OCI-LY1 (cell line): ENCODE data around the gene HPD.

Source experiments
- H2AFZ ChIP-seq: fragments of 200-600 bp; sonication (generic), shearing (Covaris generic); 2 replicates; pipeline ENCODE4 v1.6.0; 2014; ENCODE audit warnings: antibody characterized with exemption, mild to moderate bottlenecking, low read length
- H3F3A ChIP-seq: fragments of 200-600 bp; sonication (generic), shearing (Covaris generic); 2 replicates; pipeline ENCODE4 v1.6.0; 2014; ENCODE audit warnings: mild to moderate bottlenecking, antibody characterized with exemption, low read length, moderate library complexity; ENCODE audit not compliant: insufficient read depth
- H3K27ac ChIP-seq: fragments of 200-600 bp; sonication (generic); 2 replicates; pipeline ENCODE4 v1.5.1; 2014; ENCODE audit warnings: low read length, mixed run types, mild to moderate bottlenecking, low read depth; ENCODE audit not compliant: poor library complexity, severe bottlenecking
- H3K27me3 ChIP-seq: fragments of 200-600 bp; sonication (generic); 2 replicates; pipeline ENCODE4 v1.6.0; 2014; ENCODE audit warnings: antibody characterized with exemption, mild to moderate bottlenecking, low read length, moderate library complexity; ENCODE audit not compliant: insufficient read depth
- H3K36me3 ChIP-seq: fragments of 200-600 bp; sonication (generic); 2 replicates; pipeline ENCODE4 v1.6.1; 2014; ENCODE audit warnings: mild to moderate bottlenecking, antibody characterized with exemption, low read length, moderate library complexity, mixed read lengths; ENCODE audit not compliant: insufficient read depth
- H3K4me1 ChIP-seq: fragments of 200-600 bp; sonication (generic); 2 replicates; pipeline ENCODE4 v1.5.1; 2014; ENCODE audit warnings: mild to moderate bottlenecking, low read length, moderate library complexity; ENCODE audit not compliant: insufficient read depth, severe bottlenecking
- H3K4me2 ChIP-seq: fragments of 200-600 bp; sonication (generic), shearing (Covaris generic); 2 replicates; pipeline ENCODE4 v1.6.1; 2014; ENCODE audit warnings: low read length
- H3K4me3 ChIP-seq: fragments of 200-600 bp; sonication (generic); 2 replicates; pipeline ENCODE4 v1.5.1; 2014; ENCODE audit warnings: low read length, low read depth, mild to moderate bottlenecking, mixed read lengths; ENCODE audit not compliant: poor library complexity, severe bottlenecking
- H3K79me2 ChIP-seq: fragments of 200-600 bp; shearing (Covaris generic); 2 replicates; pipeline ENCODE4 v1.6.1; 2016; ENCODE audit warnings: mixed run types, low read length, mixed read lengths; ENCODE audit not compliant: insufficient read depth
- H3K9ac ChIP-seq: fragments of 200-600 bp; sonication (generic), shearing (Covaris generic); 2 replicates; pipeline ENCODE4 v1.6.1; 2014; ENCODE audit warnings: mild to moderate bottlenecking, low read length, mixed read lengths
- H3K9me2 ChIP-seq: fragments of 200-600 bp; sonication (generic), shearing (Covaris generic); 2 replicates; pipeline ENCODE4 v1.6.1; 2014; ENCODE audit warnings: low read depth, mild to moderate bottlenecking, low read length, mixed read lengths
- H3K9me3 ChIP-seq: fragments of 200-600 bp; shearing (Covaris generic); 2 replicates; pipeline ENCODE4 v1.6.1; 2014; ENCODE audit warnings: low read length, mixed read lengths
- H4K20me1 ChIP-seq: fragments of 200-600 bp; sonication (generic), shearing (Covaris generic); 2 replicates; pipeline ENCODE4 v1.6.0; 2016; ENCODE audit warnings: mild to moderate bottlenecking, low read length; ENCODE audit not compliant: insufficient read depth
- CTCF ChIP-seq: fragments of 200-600 bp; sonication (generic), shearing (Covaris generic); IDR thresholded peaks from 2 replicates; pipeline ENCODE4 v1.5.1; 2017; ENCODE audit warnings: mild to moderate bottlenecking, antibody characterized with exemption, low read length, moderate library complexity, mixed read lengths
- EZH2 ChIP-seq: fragments of 200-600 bp; sonication (generic), shearing (Covaris generic); IDR thresholded peaks from 2 replicates; pipeline ENCODE4 v1.8.0; 2017; ENCODE audit warnings: borderline replicate concordance, mixed run types, mild to moderate bottlenecking, antibody characterized with exemption, low read length, moderate library complexity, mixed read lengths

Gene HPD

GRCh38 chr12:121874071-121874470 is 15.4 kb upstream of the HPD start:
- H2AFZ ChIP-seq = no peak overlapping the region
- H3K36me3 ChIP-seq = no peaks in the 10 kb centered on the region
- H3K9me3 ChIP-seq = no peaks in the 10 kb centered on the region
- TF ChIP-seq CTCF (no peak), EZH2 (no peak)
- H3K27ac ChIP-seq = no peak overlapping the region
- no peaks in the 10 kb centered on the region for H3K4me1 ChIP-seq
- no peak overlapping the region for H3K9ac ChIP-seq
- no peaks in the 10 kb centered on the region for H4K20me1 ChIP-seq
- H3F3A ChIP-seq = no peaks in the 10 kb centered on the region
- no peak overlapping the region for H3K4me3 ChIP-seq
- H3K9me2 ChIP-seq = no peaks in the 10 kb centered on the region
- no peaks in the 10 kb centered on the region for H3K79me2 ChIP-seq
- H3K4me2 ChIP-seq = no peak overlapping the region
- no peaks in the 10 kb centered on the region for H3K27me3 ChIP-seq

- no peak overlapping the region for H3K27ac ChIP-seq
- no peaks in the 10 kb centered on the region for H3K27me3 ChIP-seq
- no peak overlapping the region for H3K4me2 ChIP-seq
- no peaks in the 10 kb centered on the region for H4K20me1 ChIP-seq
- no peaks in the 10 kb centered on the region for H3F3A ChIP-seq
- H3K9me3 ChIP-seq = no peaks in the 10 kb centered on the region
- no peak overlapping the region for H2AFZ ChIP-seq
- no peaks in the 10 kb centered on the region for H3K79me2 ChIP-seq
- TF ChIP-seq EZH2 (no peak), CTCF (no peak)
- H3K4me3 ChIP-seq = no peak overlapping the region
- no peaks in the 10 kb centered on the region for H3K36me3 ChIP-seq
- H3K9ac ChIP-seq = no peak overlapping the region
- no peaks in the 10 kb centered on the region for H3K9me2 ChIP-seq
- H3K4me1 ChIP-seq = no peaks in the 10 kb centered on the region
These were observed 14.5 kb upstream of the HPD start for GRCh38 chr12:121873216-121873569.

- no peak overlapping the region for H3K4me2 ChIP-seq
- no peak overlapping the region for H3K27ac ChIP-seq
- H2AFZ ChIP-seq = no peak overlapping the region
- no peaks in the 10 kb centered on the region for H3K27me3 ChIP-seq
- H3K36me3 ChIP-seq = no peaks in the 10 kb centered on the region
- H3K79me2 ChIP-seq = no peaks in the 10 kb centered on the region
- H3K9ac ChIP-seq = no peak overlapping the region
- no peak for TF ChIP-seq CTCF
- no peak for TF ChIP-seq EZH2
- no peaks in the 10 kb centered on the region for H3F3A ChIP-seq
- no peaks in the 10 kb centered on the region for H3K4me1 ChIP-seq
- H3K9me3 ChIP-seq = no peaks in the 10 kb centered on the region
- H4K20me1 ChIP-seq = no peaks in the 10 kb centered on the region
- no peak overlapping the region for H3K4me3 ChIP-seq
- no peaks in the 10 kb centered on the region for H3K9me2 ChIP-seq
These were observed 14.0 kb upstream of the HPD start for GRCh38 chr12:121872546-121873215.
